Thyroid gland (tissue), 4 donors: ENCODE results near the gene PRPS1. TPM values are rescaled to one million over a fixed set of nuclear protein-coding genes. Genes with fewer than 3 reads are reported as not detected.
A peak's percentile ranks its signal among the peaks of the same experiment; 100 is the strongest.

Experiments used
- DNase-seq, 2 donors: peaks; one replicate each; pipeline ENCODE4 v3.0.0-alpha.2; 2019
- H3K27ac ChIP-seq, 3 donors: fragments of 200-600 bp; sonication (generic); 1 replicate in 2 of 3; 2 replicates in 1 of 3; pipeline ENCODE4 v1.5.1; 2016 to 2019; ENCODE audit warnings: mild to moderate bottlenecking in 1 of 3, moderate library complexity in 1 of 3
- H3K27me3 ChIP-seq: fragments of 200-600 bp; sonication (generic); one replicate; pipeline ENCODE4 v1.5.1; 2019
- H3K36me3 ChIP-seq, 2 donors: fragments of 200-600 bp; sonication (generic); one replicate each; pipeline ENCODE4 v1.5.1; 2016 to 2019
- H3K4me1 ChIP-seq, 2 donors: fragments of 200-600 bp; sonication (generic); one replicate each; pipeline ENCODE4 v1.5.1; 2017 to 2019
- H3K4me3 ChIP-seq, 3 donors: fragments of 200-600 bp; sonication (generic); replicated peaks in 1 of 3; 1 replicate in 2 of 3; 2 replicates in 1 of 3; pipeline ENCODE4 v1.5.1; 2016; ENCODE audit warnings: mild to moderate bottlenecking in 1 of 3
- H3K9me3 ChIP-seq: fragments of 200-600 bp; sonication (generic); one replicate; pipeline ENCODE4 v1.5.1; 2017
- CTCF ChIP-seq, 6 experiments: fragments of 200-600 bp in 3 of 6; fragments of 450-650 bp in 3 of 6; sonication (generic) in 3 of 6; IDR thresholded peaks; one replicate each; pipeline ENCODE4 v1.5.1; 2016 to 2019; ENCODE audit warnings: antibody characterized with exemption in 6 of 6, mild to moderate bottlenecking in 2 of 6, inconsistent platforms in 1 of 6, moderate library complexity in 1 of 6
- POLR2A ChIP-seq, 2 donors: fragments of 450-650 bp; IDR thresholded peaks; one replicate each; pipeline ENCODE4 v1.6.1; 2017; ENCODE audit warnings: antibody characterized with exemption in 2 of 2, mild to moderate bottlenecking in 2 of 2, moderate library complexity in 1 of 2
- WGBS, 2 donors: methylation state at CpG; one replicate each; pipeline ENCODE4 v1.1.5; 2017; 5-methylcytosine and 5-hydroxymethylcytosine counted together
- intact Hi-C: fragments of 100-400 bp; cut with DNase I; formaldehyde crosslinking; loops from one replicate; pipeline ENCODE4 v1.15.1; 2023
- total RNA-seq, 4 donors: library from RNA; depleted of rRNA; stranded (reverse); fragments of >200 nt; gene quantifications; one replicate each; pipeline ENCODE4 v1.2.3, GENCODE V29; 2016

PRPS1 gene
- total RNA-seq, 4 donors from 2014 or later, result 45.1 to 69.6 (median 62.8) TPM

- no peak for TF ChIP-seq POLR2A (IDR thresholded peaks at IDR 0.05)
- no peak for TF ChIP-seq CTCF (IDR thresholded peaks at IDR 0.05)
- Histone ChIP-seq H3K9me3 (no peaks in the 10 kb centered on the region), H3K36me3 (no peaks in the 10 kb centered on the region), H3K4me3 (no peak overlapping the region), H3K27me3 (no peaks in the 10 kb centered on the region), H3K4me1 (peaks cover 14 to 16% of the 10 kb centered on the region in 2 donors), H3K27ac (no peak overlapping the region)
- no peak for DNase-seq
- intact Hi-C loops, result no loop called here
- WGBS, 2 donors, result 88 to 99% methylated on average over 4 of the region's 5 CpGs
Observed at GRCh38 chrX:107691024-107691448, 62.7 kb downstream of the PRPS1 start.

GRCh38 chrX:107699616-107700015, 71.3 kb downstream of the PRPS1 start:
- no peaks in the 10 kb centered on the region for H3K36me3 ChIP-seq
- peaks cover 15 to 45% of the 10 kb centered on the region in 2 donors for H3K4me1 ChIP-seq
- DNase-seq, result no peak
- TF ChIP-seq POLR2A (IDR thresholded peaks at IDR 0.05), result no peak
- TF ChIP-seq CTCF (IDR thresholded peaks at IDR 0.05), result no peak
- H3K27ac ChIP-seq, result peak overlapping the region; percentile 80 to 90 (median 85)
- no peaks in the 10 kb centered on the region for H3K9me3 ChIP-seq
- H3K27me3 ChIP-seq, result no peaks in the 10 kb centered on the region
- WGBS, 2 donors, result 88 to 93% methylated on average over 2 of the region's 2 CpGs
- H3K4me3 ChIP-seq, result no peak overlapping the region
- intact Hi-C loops, result no loop called here

- Histone ChIP-seq H3K36me3 (no peaks in the 10 kb centered on the region), H3K27me3 (no peaks in the 10 kb centered on the region), H3K9me3 (no peaks in the 10 kb centered on the region), H3K4me3 (no peak overlapping the region), H3K27ac (peak overlapping the region; percentile 82 to 96 (median 90)), H3K4me1 (peaks cover 15 to 49% of the 10 kb centered on the region in 2 donors)
- DNase-seq, result peak; percentile 69 to 72
- intact Hi-C loops, result no loop called here
- TF ChIP-seq POLR2A (IDR thresholded peaks at IDR 0.05) (peak in 1 of 2 donors; percentile 68), CTCF (IDR thresholded peaks at IDR 0.05) (no peak)
- 8 to 10% methylated on average over 3 to 4 of the region's 4 CpGs for WGBS, 2 donors
Observed at GRCh38 chrX:107700317-107700774, 72.0 kb downstream of the PRPS1 start.

Other genes starting within 250 kb of the PRPS1 start
- gene FRMPD3, start 178.9 kb upstream of the PRPS1 start, total RNA-seq, result 10 to 100 TPM in 1 of 4 donors, 1 to 10 TPM in 3; 6.8 to 12.1 (median 8.2) TPM
- gene TSC22D3, start 147.3 kb downstream of the PRPS1 start, total RNA-seq, result 100 to 1,000 TPM; 268 to 504 (median 383) TPM
- gene NCBP2L, start 149.2 kb downstream of the PRPS1 start, total RNA-seq, result not detected
- gene MID2, start 197.4 kb downstream of the PRPS1 start, total RNA-seq, result 10 to 100 TPM; 37.9 to 55.3 (median 46.5) TPM